Stimulated activated naive CD8-positive, alpha-beta T cell treated with anti-CD3 and anti-CD28 coated beads, Interleukin-15, Interleukin-2, amounts not matched to agents 100 ng/mL and 50 ng/mL, for 24 hours (primary cell): Measurements from ENCODE around the gene SLMAP.
A peak's percentile ranks its signal among the peaks of the same experiment; 100 is the strongest.

ENCODE experiments used
- H3K27ac Mint-ChIP-seq: one replicate; pipeline ENCODE4 v1.8.0; 2021; ENCODE audit warnings: mild to moderate bottlenecking, mixed read lengths
- H3K27me3 Mint-ChIP-seq: one replicate; pipeline ENCODE4 v1.8.0; 2021; ENCODE audit warnings: mixed read lengths
- H3K36me3 Mint-ChIP-seq: one replicate; pipeline ENCODE4 v1.8.0; 2021; ENCODE audit warnings: low read depth, mixed read lengths
- H3K4me1 Mint-ChIP-seq: one replicate; pipeline ENCODE4 v1.8.0; 2021; ENCODE audit warnings: low read depth, mixed read lengths
- H3K4me3 Mint-ChIP-seq: one replicate; pipeline ENCODE4 v1.8.0; 2021; ENCODE audit warnings: mild to moderate bottlenecking, mixed read lengths
- H3K9me3 Mint-ChIP-seq: one replicate; pipeline ENCODE4 v1.8.0; 2021; ENCODE audit warnings: mixed read lengths

The SLMAP gene

DNA sequence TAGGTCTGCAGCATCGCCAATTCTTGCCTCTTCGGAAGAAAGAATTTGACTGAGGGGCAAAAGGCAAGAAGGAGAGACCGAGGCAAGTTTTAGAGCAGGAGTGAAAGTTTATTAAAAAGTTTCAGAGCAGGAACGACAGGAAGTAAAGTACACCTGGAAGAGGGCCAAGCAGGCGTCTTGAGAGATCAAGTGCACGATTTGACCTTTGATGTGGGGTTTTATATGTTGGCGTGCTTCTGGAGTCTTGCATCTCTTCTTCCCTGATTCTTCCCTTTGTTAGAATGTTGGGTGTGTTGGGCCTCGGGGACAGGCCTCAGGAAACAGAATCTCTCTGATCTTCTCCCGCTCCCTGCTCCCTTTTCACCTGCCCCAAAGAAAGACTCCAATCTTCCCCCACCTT is 211.5 kb downstream of the SLMAP start:
- Mint-ChIP-seq H3K4me3 (no peak overlapping the region), H3K27ac (no peak overlapping the region), H3K4me1 (peaks cover 9% of the 10 kb centered on the region), H3K27me3 (peaks cover 3% of the 10 kb centered on the region), H3K36me3 (no peaks in the 10 kb centered on the region), H3K9me3 (no peaks in the 10 kb centered on the region)

DNA sequence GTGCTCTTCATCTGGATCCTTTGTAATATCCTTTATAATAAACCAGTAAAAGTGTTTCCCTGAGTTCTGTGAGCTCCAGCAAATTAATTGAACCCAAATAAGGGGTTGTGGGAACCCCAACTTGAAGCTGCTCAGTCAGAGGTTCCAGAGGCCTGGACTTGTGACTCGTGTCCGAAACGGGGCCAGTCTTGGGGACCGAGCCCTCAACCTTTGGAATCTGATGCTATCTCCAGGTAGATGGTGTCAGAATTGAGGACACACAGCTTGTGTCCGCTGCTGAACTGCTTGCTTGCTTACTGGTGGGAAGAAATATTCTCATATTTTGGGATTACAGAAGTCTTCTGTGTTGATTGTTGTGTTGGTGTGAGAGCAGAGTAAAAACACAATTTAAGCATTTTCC is 212.4 kb downstream of the SLMAP start:
- no peak overlapping the region for H3K27ac Mint-ChIP-seq
- H3K36me3 Mint-ChIP-seq: no peaks in the 10 kb centered on the region
- no peaks in the 10 kb centered on the region for H3K9me3 Mint-ChIP-seq
- peaks cover 9% of the 10 kb centered on the region for H3K4me1 Mint-ChIP-seq
- H3K4me3 Mint-ChIP-seq: no peak overlapping the region
- H3K27me3 Mint-ChIP-seq: peaks cover 3% of the 10 kb centered on the region

DNA sequence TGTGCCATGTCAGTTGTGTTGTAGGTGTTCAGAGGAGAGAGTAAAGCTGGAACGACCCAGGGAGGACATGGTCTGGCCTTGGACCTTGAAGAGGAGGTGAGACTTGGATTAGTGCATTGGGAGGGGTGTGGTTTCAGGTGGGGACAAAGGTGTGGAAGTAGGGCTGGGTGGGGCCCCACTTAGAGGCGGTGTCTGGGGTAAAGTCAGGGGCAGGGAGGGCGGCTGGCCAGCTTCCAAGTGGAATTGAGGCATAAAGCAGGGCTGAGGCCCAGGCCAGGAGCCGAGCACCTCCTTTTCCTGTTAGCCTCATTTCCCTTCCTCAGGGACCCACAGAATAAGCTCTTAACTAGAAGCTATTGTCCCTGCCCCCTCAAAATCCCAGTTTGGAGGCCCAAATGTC is 215.9 kb downstream of the SLMAP start:
- H3K4me3 Mint-ChIP-seq: no peak overlapping the region
- H3K27ac Mint-ChIP-seq: no peak overlapping the region
- peaks cover 3% of the 10 kb centered on the region for H3K27me3 Mint-ChIP-seq
- no peaks in the 10 kb centered on the region for H3K9me3 Mint-ChIP-seq
- peaks cover 9% of the 10 kb centered on the region for H3K4me1 Mint-ChIP-seq
- H3K36me3 Mint-ChIP-seq: no peaks in the 10 kb centered on the region

DNA sequence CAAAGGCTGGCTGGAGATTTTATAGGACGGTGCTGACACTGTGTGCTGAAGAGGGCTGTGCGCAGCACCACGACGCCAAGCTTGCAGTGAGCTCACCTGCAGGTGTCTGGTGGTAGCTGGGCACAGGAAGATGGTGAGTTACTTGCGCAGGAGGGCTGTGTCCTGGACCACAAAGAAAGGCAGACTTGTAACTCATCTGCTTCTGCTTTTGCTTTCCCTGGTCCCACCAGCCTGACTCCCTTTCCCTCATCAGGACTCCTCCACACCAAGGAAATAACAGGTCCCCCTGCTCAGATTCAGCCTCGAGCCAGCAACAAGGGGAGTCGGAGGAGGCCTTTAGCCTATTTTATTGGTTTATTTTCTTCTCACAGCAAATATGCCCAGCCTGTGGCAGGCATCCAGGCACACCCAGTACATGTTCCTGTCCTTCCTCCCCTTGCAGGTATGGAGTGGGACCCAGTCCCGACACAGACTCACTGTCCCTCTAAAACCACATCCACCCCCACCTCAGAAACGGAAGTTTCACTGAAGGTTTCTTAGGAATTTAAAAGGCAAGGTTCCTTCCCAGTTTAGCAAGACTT is 216.5 kb downstream of the SLMAP start:
- Mint-ChIP-seq H3K4me3 (no peak overlapping the region), H3K27me3 (peaks cover 3% of the 10 kb centered on the region)

DNA sequence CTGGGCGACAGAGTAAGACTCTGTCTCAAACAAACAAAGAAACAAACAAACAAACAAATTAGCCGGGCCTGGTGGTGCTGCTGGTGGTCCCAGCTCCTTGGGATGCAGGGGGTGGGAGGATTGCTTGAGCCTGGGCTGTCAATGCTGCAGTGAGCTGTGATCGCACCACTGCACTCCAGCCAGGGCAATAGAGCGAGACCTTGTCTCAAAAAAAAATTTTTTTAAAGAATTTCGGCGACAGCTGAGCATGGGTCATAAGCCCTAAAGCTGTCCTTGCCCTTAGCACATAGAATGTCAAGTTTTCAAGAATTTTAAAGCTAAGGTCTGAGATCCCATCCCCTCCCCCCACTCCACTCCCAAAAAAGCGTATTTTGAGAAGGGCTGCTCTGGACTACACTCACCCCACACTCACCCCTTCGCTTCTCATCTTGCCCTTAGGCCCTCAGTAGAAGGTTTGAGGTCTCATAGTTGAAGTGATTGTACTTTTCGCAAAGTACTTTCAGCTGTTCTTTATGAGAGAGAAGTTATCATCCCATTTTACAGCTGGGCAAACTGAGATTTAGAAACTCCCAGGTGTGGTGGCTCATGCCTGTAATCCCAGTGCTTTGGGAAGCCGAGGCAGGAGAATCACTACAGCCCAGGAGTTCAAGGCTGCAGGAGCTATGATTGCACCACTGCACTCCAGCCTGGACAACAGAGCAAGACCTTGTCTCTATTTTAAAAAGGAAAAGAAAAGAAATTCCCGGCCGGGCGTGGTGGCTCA is 217.8 kb downstream of the SLMAP start:
- H3K9me3 Mint-ChIP-seq: no peaks in the 10 kb centered on the region
- H3K27me3 Mint-ChIP-seq: peaks cover 3% of the 10 kb centered on the region
- H3K4me3 Mint-ChIP-seq: no peak overlapping the region
- H3K4me1 Mint-ChIP-seq: no peaks in the 10 kb centered on the region
- no peak overlapping the region for H3K27ac Mint-ChIP-seq
- H3K36me3 Mint-ChIP-seq: no peaks in the 10 kb centered on the region

More for the DNA sequence above, 216.5 kb downstream of the SLMAP start:
- Mint-ChIP-seq H3K27ac (peak overlapping the region; percentile 11), H3K36me3 (no peaks in the 10 kb centered on the region), H3K4me1 (peaks cover 3% of the 10 kb centered on the region), H3K9me3 (no peaks in the 10 kb centered on the region)

DNA sequence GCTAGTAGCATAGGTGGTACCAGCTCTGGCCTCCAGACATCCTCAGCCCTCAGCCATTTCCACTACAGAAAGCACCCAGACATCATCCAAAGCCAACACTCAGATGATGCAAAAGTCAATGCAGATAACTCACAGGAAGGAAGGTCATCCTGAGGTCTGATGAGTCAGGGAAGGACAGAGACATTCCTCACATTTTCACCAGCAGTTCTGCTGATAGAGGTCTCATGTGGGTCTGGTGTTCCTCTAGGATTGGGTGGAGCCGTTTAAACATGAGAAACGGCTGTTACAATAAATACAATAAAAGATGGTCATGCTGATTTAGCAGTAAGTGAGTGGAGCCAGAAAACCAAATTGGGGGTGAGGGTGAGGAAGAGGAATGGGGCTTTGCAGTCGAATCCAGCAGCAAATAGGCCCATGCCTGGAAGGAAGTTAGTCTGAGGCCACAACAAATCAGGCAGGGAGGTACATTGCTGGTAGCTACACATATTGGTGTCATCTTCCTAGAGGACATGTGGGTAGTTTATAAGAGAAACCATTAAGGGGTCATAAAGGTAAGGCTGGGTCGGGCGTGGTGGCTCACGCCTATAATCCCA is 218.8 kb downstream of the SLMAP start:
- H3K27me3 Mint-ChIP-seq: peaks cover 3% of the 10 kb centered on the region
- no peak overlapping the region for H3K4me3 Mint-ChIP-seq
- no peak overlapping the region for H3K27ac Mint-ChIP-seq
- no peaks in the 10 kb centered on the region for H3K36me3 Mint-ChIP-seq
- no peaks in the 10 kb centered on the region for H3K9me3 Mint-ChIP-seq
- H3K4me1 Mint-ChIP-seq: no peaks in the 10 kb centered on the region

DNA sequence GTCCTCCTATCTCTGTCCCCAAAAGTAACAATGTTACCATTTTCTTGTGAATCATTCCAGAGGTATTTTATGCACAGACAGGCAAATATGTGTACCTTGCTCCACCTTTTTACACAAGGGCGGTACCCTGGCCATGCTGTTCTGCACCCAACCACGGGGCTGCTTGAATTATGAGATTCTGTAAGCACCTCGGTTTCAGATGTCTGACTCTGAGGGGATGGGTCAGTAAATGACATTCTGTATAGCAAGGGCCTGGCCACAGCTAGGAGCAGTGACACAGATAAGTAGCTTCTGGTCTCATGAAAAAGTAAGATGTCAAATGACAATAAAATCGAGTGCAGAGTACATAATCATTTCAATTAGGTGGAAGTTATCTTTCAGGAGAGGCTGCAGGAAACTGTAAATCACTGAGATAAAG is 221.7 kb downstream of the SLMAP start:
- Mint-ChIP-seq H3K27ac (no peak overlapping the region), H3K4me3 (no peak overlapping the region), H3K9me3 (no peaks in the 10 kb centered on the region), H3K27me3 (no peaks in the 10 kb centered on the region), H3K36me3 (no peaks in the 10 kb centered on the region), H3K4me1 (peaks cover 6% of the 10 kb centered on the region)

DNA sequence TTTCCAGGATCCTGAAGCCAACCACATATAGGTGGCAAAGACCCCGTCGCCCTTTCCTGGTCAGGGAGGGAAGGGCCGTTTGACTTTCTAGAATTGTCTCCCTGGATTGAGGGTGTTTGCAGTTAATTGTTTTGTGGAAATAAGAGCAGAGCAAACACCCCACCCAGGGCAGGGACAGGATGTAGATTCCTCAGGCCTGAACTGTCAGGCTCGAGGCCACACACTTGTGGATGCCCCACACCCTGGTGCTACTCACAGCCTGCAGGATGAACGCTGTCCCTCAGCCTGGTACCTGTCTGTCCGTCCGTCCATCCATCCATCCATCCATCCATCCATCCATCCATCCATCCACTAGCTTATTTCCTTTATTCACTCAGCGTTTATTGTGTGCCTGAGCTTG is 222.2 kb downstream of the SLMAP start:
- H3K9me3 Mint-ChIP-seq: no peaks in the 10 kb centered on the region

More for the DNA sequence above, 222.2 kb downstream of the SLMAP start:
- no peaks in the 10 kb centered on the region for H3K27me3 Mint-ChIP-seq
- H3K27ac Mint-ChIP-seq: no peak overlapping the region
- peaks cover 10% of the 10 kb centered on the region for H3K4me1 Mint-ChIP-seq
- H3K4me3 Mint-ChIP-seq: no peak overlapping the region
- H3K36me3 Mint-ChIP-seq: no peaks in the 10 kb centered on the region
